Activated CD8-positive, alpha-beta memory T cell treated with anti-CD3 and anti-CD28 coated beads, Interleukin-2, amount 50 U/mL, for 4 hours (primary cell): ENCODE measurements around the gene HOXB9.
A peak's percentile ranks its signal among the peaks of the same experiment; 100 is the strongest.

Experiments
- DNase-seq: peaks from one replicate; pipeline ENCODE4 v3.0.0-alpha.2; 2020

HOXB9 gene

GRCh38 chr17:48626245-48627117 lies at the start of gene HOXB9:
HOXB9 (minus strand) TSS chr17:48626358; CDS start chr17:48626269, 89 bp downstream.
- DNase-seq, result peak; percentile 68

- no peak for DNase-seq
Observed at GRCh38 chr17:48672340-48672739, 46.2 kb upstream of the HOXB9 start.

DNA sequence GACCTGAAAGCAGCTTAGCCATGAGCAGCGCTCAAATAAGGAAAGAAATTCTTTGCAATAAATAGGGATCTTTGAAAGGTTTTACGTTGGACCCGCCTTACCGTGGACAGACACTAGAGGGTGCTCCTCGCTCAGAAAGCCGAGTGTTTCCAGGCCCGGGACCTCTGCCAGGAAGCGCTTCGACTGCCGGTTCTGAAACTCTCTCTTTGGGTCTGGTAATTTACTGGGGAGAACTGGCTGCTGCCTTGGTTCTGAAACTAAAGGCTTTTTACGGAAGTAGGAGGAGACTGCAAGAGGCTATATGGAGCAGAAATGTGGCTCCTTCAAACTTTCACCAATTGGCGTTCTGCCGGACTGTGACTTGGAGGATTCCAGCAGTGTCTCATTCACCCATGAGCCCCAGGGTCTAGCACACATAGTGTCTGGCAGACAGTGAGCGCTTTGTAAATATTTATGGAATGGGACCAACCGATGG lies 45.6 kb upstream of the HOXB9 start:
- DNase-seq, result peak; percentile 74

- no peak for DNase-seq
Observed at GRCh38 chr17:48663134-48663924, 37.2 kb upstream of the HOXB9 start.

GRCh38 chr17:48655913-48656312 lies 29.8 kb upstream of the HOXB9 start:
- DNase-seq, result no peak

GRCh38 chr17:48649741-48650140 lies 23.6 kb upstream of the HOXB9 start:
- no peak for DNase-seq

- DNase-seq, result no peak
Observed at GRCh38 chr17:48647963-48648245, 21.7 kb upstream of the HOXB9 start.

DNA sequence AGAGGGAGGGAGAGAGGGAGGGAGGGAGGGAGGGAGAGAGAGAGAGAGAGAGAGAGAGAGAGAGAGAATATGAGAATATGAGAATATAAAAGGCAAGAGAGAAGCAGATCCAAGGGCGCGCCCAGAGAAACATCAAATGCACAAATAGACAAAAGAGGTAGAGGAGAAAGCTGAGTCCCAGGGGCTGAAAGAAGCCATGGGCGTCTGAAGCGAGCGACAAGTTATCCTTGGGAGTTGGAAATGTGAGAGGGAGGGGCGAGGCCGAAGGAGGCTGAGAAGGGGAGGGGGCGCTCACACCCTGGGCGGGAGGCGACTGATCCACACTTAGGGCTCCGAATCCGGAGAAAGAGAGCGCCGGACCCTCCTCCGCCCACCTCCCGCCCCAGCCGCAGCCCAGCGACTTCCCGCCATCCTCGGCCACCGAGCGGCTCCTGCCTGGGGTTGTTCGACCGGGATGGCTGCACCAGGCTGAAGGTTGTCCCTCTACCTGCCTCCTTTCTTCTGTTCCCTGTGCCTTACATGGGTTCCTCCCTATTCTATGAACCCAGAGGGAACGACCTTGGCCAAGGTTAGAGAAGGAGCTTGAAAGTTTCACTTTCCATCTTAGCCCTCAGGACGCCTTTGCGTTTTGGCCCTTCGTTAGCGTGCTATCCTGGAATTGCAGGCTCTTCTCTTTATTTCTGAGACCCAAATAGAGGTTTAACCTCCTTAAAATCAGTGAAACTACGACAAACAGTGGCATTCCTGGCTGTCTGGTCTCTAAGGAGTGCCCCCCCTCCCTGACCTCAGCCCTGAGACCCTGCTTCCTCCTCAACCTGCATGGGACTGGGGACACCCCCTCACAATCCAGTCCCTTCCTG lies 21.2 kb upstream of the HOXB9 start:
- no peak for DNase-seq

- DNase-seq, result peak; percentile 26
Observed at GRCh38 chr17:48646183-48647102, 20.3 kb upstream of the HOXB9 start.

- no peak for DNase-seq
Observed at GRCh38 chr17:48645639-48646182, 19.6 kb upstream of the HOXB9 start.

DNA sequence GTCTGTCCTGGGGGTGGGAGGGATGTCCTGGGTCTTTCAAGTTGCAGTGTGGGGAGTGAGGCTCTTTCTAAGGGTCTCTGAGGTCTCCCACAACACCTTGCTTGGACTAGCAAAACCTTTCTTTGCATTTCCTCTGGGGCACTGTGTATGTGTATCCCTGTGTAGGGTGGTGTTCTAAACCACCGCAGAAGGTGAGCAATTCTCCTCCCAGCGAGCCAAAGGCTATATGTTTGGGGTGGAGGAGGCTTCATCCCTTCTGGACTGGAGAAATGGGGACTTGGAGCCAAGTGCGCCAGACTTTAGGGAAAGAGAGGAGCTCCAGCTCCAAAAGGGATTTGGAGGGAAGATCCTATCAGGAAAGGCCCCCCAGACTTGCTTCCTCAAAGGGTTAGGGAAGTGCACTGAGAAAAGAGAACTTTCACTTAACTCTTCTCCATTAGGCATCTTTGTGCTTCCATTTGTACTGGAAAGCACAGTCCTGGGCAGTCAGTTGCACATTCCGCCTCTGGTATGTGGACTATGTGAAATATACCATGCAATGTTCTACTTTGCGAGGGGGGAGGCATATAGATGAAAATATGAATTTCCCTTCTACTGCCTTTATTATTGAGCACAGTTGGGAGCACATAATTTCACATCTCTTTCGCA lies 18.9 kb upstream of the HOXB9 start:
- DNase-seq, result no peak

- DNase-seq, result no peak
Observed at GRCh38 chr17:48644159-48644558, 18.0 kb upstream of the HOXB9 start.

GRCh38 chr17:48643697-48644012 lies 17.5 kb upstream of the HOXB9 start:
- DNase-seq, result no peak

DNA sequence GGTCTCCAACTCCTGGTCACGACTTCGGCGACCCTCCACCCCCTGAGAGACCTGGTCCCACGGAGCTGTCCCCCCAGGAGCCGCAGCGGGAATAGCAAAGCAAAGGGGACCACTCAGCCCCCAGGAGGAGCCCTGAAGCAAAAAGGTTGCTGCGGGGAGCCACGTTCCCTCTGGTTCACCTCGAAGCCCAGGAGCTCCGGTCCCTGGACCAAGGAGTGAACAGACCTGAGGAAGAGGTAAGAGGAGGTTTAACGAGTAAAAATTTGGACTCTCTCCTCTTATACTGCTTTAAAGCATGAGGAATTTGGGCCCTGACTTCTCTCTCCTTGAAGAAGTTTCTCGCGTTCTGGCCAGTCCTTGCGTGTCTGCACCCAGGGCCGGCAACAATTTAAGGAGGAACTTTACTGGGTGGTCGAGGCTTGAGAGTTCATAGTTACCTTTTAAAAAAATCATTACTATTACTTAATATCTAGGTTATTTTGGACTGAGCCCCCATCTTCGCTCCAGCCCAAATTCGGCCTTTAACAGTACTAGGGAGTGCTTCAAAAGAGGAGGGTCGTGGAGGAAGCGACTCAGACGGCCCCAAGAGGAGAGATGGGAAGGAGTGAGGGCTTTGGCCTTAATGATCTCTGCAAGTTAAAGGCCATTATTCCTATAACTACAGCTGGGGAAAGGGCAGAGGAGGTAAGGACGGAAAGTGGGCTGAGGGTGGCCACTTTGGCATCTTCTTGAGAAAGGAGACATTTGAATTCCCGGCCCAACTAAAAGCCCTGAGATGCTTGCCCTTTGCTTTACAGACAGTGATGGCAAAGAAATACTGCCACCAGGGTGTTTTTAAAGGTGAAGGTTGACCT lies 16.9 kb upstream of the HOXB9 start:
- DNase-seq, result no peak

DNA sequence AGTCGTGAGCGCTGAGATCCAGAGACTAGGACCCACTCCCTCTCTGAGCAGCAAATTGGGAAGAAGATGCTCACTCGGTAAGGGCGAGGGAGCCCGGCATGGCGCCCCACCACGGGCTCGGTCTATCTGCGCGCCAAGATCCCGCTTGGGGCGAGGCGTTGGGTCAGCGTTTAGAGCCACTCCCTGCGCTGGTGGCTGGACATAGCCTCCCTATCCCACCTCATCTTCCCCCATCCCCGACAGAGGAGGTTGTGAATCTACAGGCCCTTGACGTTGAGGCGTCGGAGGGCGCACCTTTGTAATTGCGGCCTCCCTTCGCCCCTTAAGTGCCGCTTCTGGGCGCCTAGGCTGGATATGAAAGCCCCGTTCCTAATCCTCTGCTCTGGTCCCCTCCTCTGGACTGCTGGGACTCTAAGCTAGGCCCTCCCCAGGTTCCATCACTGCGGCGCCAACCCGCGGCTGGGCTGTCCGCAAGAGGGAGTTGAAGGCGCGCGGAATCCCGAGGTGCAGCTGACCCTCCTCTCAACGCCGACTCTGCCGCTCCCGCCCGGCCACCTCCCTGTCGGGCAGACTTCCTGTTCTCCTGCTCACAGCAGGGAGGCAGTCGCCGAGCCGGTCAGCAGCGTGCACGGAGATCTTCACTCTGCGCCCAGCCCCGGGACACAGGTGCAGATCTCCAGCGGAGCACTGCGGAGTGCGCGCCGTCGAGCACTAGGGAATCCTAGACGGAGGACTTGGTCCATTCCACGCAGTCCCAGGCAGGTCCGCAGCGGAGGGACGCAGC lies 16.1 kb upstream of the HOXB9 start:
- no peak for DNase-seq

DNA sequence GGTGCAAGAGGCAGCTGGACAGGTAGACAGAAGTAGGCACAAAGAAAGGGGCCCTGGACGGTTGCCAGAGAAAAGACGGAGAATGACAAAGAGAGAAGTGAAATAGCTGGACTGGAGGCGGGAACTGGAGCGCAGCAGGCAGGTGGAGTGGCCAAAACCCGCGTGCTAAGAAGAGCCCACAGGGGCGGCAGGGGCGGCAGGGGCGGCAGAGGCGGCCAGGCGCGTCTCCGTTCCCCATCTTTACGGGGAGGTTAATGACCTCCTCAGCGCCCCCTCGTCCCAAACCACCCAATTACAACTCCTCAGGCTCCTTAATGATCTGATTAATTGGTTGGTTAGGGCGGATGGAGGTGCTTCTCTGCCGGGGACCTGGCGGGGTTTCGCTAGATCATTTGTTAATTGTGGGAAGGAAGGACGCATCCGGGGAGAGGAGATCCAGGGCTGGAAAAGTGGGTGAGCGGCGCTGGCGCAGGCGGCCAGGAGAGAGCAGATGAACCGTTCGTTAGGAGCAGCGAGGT lies 15.4 kb upstream of the HOXB9 start:
- no peak for DNase-seq

- no peak for DNase-seq
Observed at GRCh38 chr17:48640858-48641180, 14.7 kb upstream of the HOXB9 start.

- DNase-seq, result no peak
Observed at GRCh38 chr17:48639982-48640857, 14.1 kb upstream of the HOXB9 start.
